IMR-90 (cell line): Measurements from ENCODE around the gene RNU6-1.

ENCODE experiments used
- CTCF ChIP-seq: conservative IDR thresholded peaks from 2 replicates; pipeline ENCODE4 v1.5.1; 2012; ENCODE audit warnings: mild to moderate bottlenecking, low read depth, low read length, improper control_type of control experiment
- POLR2A ChIP-seq: IDR thresholded peaks from 2 replicates; pipeline ENCODE4 v1.6.1; 2012; ENCODE audit warnings: mild to moderate bottlenecking, low read depth, low read length
- RAD21 ChIP-seq: IDR thresholded peaks from 2 replicates; pipeline ENCODE4 v1.6.1; 2012; ENCODE audit warnings: low read length, improper control_type of control experiment
- RFX5 ChIP-seq: IDR thresholded peaks from 2 replicates; pipeline ENCODE4 v1.8.0; 2012; ENCODE audit warnings: low read depth, mild to moderate bottlenecking, low read length, moderate library complexity
- USF2 ChIP-seq: fragments of 150-350 bp; IDR thresholded peaks from 2 replicates; pipeline ENCODE4 v1.6.1; 2017; ENCODE audit warnings: mild to moderate bottlenecking, antibody characterized with exemption, low read length, low read depth

GRCh38 chr15:67799801-67800205 is 40.0 kb downstream of the RNU6-1 start:
- no peak for TF ChIP-seq USF2
- TF ChIP-seq CTCF = no peak
- TF ChIP-seq RFX5 = no peak
- TF ChIP-seq RAD21 = no peak
- TF ChIP-seq POLR2A = no peak
